Measurements from ENCODE around the gene RBM15.

The RBM15 gene

DNA sequence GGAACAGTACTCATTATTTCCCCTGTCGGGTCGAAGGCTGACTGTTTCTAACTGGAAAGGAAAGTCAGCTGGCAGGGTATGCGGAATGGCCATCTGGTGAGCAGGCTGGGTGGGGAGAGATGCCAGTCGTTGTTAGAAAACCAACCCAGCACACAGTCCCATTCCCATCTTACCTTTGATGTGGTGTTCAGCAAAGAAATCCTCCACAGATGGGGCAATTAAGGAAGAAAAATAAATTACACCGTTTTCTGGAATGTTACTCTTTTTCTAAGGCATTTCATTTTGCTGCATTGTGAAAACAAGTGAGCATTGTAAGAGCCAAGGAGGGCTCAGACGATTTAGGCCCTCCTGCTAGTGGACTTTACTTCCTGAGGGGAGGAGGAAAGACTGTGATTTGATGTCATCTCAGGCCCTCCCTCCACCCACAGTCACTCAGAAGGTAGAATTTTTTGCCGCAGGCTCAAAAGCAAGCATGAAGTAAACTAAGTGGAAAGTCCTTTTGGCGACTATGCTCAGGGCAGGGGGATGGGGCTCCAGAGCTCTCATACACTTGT is 51.6 kb downstream of the RBM15 start, which contains the start of gene SLC16A4:
SLC16A4 (minus strand) TSS at position 335 of the 554 bp plus-strand sequence. CDS start 1,703 bp downstream, outside the sequence.
- Histone ChIP-seq H3K27me3 (ENCODE audit: insufficient read depth, insufficient read length) (no peaks in the 10 kb centered on the region), H3K36me3 (ENCODE audit: insufficient read depth, insufficient read length, low read length) (peaks cover 18% of the 10 kb centered on the region), H3K9me3 (ENCODE audit: insufficient read depth, low read length) (no peaks in the 10 kb centered on the region; the same call in 1 of the 2 replicates), H3K9ac (ENCODE audit: insufficient read length, low read depth) (peak within 1 kb of the TSS; percentile 47), H3K4me3 (ENCODE audit: insufficient read length, low read depth) (peak within 1 kb of the TSS; percentile 22), H3K4me1 (ENCODE audit: insufficient read depth, insufficient read length) (no peaks in the 10 kb centered on the region)
- no peak for TF ChIP-seq SUZ12 (IDR thresholded peaks at IDR 0.05; ENCODE audit: extremely low read depth, insufficient read depth, insufficient read length)
- no peak for TF ChIP-seq YY1 (IDR thresholded peaks at IDR 0.05; ENCODE audit: insufficient read depth, insufficient read length)
- TF ChIP-seq ZNF274 (IDR thresholded peaks at IDR 0.05; ENCODE audit: low read depth, low read length), result no peak
- no peak for DNase-seq (ENCODE audit: low read depth, low spot score)

GRCh38 chr1:110393286-110393685 is 54.1 kb downstream of the RBM15 start:
- Histone ChIP-seq H3K9ac (ENCODE audit: insufficient read length, low read depth) (no peak overlapping the region), H3K4me3 (ENCODE audit: insufficient read length, low read depth) (no peak overlapping the region), H3K4me1 (ENCODE audit: insufficient read depth, insufficient read length) (no peaks in the 10 kb centered on the region), H3K9me3 (ENCODE audit: insufficient read depth, low read length) (peaks cover 14% of the 10 kb centered on the region; the same call in 1 of the 2 replicates), H3K36me3 (ENCODE audit: insufficient read depth, insufficient read length, low read length) (peaks cover 20% of the 10 kb centered on the region), H3K27me3 (ENCODE audit: insufficient read depth, insufficient read length) (no peaks in the 10 kb centered on the region)
- no peak for TF ChIP-seq SUZ12 (IDR thresholded peaks at IDR 0.05; ENCODE audit: extremely low read depth, insufficient read depth, insufficient read length)
- TF ChIP-seq ZNF274 (IDR thresholded peaks at IDR 0.05; ENCODE audit: low read depth, low read length), result no peak
- TF ChIP-seq YY1 (IDR thresholded peaks at IDR 0.05; ENCODE audit: insufficient read depth, insufficient read length), result no peak
- no peak for DNase-seq (ENCODE audit: low read depth, low spot score)

- Histone ChIP-seq H3K27me3 (ENCODE audit: insufficient read depth, insufficient read length) (no peaks in the 10 kb centered on the region), H3K9me3 (ENCODE audit: insufficient read depth, low read length) (peaks cover 14% of the 10 kb centered on the region; the same call in 1 of the 2 replicates), H3K4me1 (ENCODE audit: insufficient read depth, insufficient read length) (no peaks in the 10 kb centered on the region), H3K4me3 (ENCODE audit: insufficient read length, low read depth) (no peak overlapping the region), H3K36me3 (ENCODE audit: insufficient read depth, insufficient read length, low read length) (peaks cover 22% of the 10 kb centered on the region), H3K9ac (ENCODE audit: insufficient read length, low read depth) (no peak overlapping the region)
- no peak for DNase-seq (ENCODE audit: low read depth, low spot score)
- TF ChIP-seq YY1 (IDR thresholded peaks at IDR 0.05; ENCODE audit: insufficient read depth, insufficient read length) (no peak), SUZ12 (IDR thresholded peaks at IDR 0.05; ENCODE audit: extremely low read depth, insufficient read depth, insufficient read length) (no peak), ZNF274 (IDR thresholded peaks at IDR 0.05; ENCODE audit: low read depth, low read length) (no peak)
Observed at GRCh38 chr1:110393691-110394492, 54.7 kb downstream of the RBM15 start.

DNA sequence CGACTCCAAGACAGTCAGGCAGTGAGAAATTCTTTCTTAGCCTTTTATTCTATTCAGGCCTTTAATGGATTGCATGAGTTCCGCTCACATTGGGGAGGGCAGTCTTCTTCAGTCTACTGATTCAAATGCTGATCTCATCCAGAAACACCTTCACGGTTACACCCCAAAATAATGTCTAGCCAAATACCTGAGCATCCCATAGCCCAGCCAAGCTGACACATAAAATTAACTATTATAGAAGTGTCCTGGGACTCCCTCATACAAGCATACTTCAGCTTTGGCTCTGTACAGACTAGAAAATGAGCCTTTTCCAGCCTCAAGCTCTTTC is 55.3 kb downstream of the RBM15 start:
- Histone ChIP-seq H3K9ac (ENCODE audit: insufficient read length, low read depth) (no peak overlapping the region), H3K4me1 (ENCODE audit: insufficient read depth, insufficient read length) (no peaks in the 10 kb centered on the region), H3K4me3 (ENCODE audit: insufficient read length, low read depth) (no peak overlapping the region), H3K9me3 (ENCODE audit: insufficient read depth, low read length) (peaks cover 14% of the 10 kb centered on the region; the same call in 1 of the 2 replicates), H3K36me3 (ENCODE audit: insufficient read depth, insufficient read length, low read length) (peaks cover 24% of the 10 kb centered on the region), H3K27me3 (ENCODE audit: insufficient read depth, insufficient read length) (no peaks in the 10 kb centered on the region)
- DNase-seq (ENCODE audit: low read depth, low spot score), result no peak
- TF ChIP-seq ZNF274 (IDR thresholded peaks at IDR 0.05; ENCODE audit: low read depth, low read length), result no peak
- no peak for TF ChIP-seq SUZ12 (IDR thresholded peaks at IDR 0.05; ENCODE audit: extremely low read depth, insufficient read depth, insufficient read length)
- no peak for TF ChIP-seq YY1 (IDR thresholded peaks at IDR 0.05; ENCODE audit: insufficient read depth, insufficient read length)
